GM21360 (cell line): ENCODE data around the gene RAB44.
"Not testable (repeated sequence)": the region's sequence is repeated elsewhere in the genome, so short reads cannot be mapped to it uniquely, and the experiment has no call there.

Experiments used
- ATAC-seq: cut with Tn5 transposase; IDR thresholded peaks from one replicate; pipeline ENCODE4 v1.9.1; 2021; ENCODE audit warnings: mild to moderate bottlenecking, moderate library complexity; ENCODE audit not compliant: unreplicated experiment

The RAB44 gene

DNA sequence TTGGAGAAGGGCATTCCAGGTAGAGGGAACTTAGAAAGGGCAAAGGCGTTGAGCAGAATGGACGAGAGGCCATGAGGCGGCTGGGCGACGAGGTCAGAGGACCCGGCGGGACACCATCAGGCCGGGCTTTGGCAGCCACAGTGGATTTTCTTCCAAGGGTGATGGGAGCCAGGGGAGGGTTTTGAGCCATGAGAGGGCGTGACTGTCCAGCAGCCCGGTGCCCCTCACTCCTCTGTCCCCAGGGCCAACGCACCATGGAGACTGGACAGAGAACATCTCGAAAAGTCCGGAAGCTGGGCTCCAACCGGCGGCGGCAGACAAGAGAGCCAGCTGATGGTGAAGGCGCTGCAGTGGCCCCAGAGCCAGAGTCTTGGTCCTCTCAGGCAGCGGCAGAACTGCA lies 6.4 kb downstream of the RAB44 start:
- ATAC-seq = no peak

GRCh38 chr6:36704961-36705577 lies 7.4 kb downstream of the RAB44 start:
- not testable (repeated sequence) for ATAC-seq

DNA sequence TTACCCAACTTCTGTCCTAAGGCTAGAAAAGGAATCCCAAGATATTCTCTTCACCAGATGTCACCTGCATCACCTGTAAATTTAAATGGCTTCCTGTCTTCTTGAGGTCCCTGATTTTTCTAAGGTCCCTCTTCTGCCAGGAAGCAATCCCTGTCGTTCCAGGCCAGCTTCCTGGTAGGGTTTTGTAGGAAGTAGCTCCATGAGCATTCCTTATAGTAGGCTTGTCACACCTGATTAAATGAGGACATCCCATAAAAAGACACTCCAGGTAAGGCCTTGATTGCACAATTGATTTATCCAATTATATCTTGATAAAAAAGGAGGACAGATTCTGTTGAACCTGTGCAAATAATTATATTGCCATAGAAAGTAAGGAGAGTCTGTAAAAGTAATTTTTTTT lies 8.7 kb downstream of the RAB44 start:
- no peak for ATAC-seq

DNA sequence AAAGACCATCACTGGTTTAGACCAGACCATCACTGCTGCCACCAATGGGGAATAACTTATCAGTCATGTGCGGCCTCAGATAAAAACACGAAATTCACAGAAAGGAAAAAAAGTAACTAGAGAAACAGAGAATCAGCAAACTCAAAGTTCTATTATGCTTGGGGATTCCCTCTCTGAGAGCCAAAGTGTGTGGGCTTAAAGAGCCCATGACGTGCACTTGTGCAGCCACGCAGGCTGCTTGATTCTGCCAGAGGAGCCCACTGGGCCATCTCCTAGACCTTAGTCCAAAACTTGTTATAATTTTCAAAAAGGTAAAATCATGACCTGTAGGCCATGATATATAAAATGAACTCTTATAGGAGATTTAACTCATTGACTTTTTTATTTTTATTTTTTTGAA lies 15.2 kb downstream of the RAB44 start:
- ATAC-seq = no peak

DNA sequence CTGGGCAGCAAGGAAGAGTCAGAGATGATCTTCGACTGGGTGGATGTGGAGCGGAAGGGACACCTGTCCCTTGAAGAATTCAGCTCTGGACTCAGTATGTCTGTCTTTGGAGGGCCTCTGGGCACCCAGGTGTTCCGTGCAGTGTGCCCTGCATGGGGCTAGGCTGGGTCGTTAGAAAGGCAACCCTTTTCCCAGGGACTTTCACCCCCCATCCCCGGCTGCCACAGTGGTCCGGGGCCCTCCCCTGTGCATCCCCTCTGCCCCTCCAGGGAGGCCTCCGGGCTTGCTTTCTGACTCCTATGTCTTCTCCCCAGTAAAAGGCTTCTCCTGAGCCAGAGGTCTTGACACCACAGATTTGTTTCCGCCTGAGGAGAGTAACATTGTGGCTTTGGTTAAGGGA lies 16.2 kb downstream of the RAB44 start:
- no peak for ATAC-seq

DNA sequence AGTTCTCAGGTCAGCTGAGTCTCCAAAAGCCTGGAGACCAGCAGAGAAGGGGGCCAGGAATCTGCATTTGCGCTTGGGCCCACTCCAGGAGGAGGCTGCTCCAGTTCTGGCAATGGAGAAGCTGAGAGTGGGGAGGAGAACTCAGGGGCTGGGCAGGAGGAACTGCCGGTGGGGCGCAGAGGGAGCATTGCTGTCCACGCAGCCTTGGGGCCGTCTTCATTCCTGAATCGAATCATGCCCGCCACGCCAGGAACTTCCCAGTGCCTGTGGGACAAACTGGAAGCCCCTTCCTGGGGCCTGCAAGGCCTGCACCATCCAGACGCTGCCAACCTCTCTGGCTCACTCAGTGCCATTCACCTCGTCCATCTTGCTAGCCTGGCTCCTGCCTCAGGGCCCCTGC lies 16.9 kb downstream of the RAB44 start:
- no peak for ATAC-seq

- ATAC-seq = no peak
Observed at GRCh38 chr6:36715469-36715868, 17.8 kb downstream of the RAB44 start.

DNA sequence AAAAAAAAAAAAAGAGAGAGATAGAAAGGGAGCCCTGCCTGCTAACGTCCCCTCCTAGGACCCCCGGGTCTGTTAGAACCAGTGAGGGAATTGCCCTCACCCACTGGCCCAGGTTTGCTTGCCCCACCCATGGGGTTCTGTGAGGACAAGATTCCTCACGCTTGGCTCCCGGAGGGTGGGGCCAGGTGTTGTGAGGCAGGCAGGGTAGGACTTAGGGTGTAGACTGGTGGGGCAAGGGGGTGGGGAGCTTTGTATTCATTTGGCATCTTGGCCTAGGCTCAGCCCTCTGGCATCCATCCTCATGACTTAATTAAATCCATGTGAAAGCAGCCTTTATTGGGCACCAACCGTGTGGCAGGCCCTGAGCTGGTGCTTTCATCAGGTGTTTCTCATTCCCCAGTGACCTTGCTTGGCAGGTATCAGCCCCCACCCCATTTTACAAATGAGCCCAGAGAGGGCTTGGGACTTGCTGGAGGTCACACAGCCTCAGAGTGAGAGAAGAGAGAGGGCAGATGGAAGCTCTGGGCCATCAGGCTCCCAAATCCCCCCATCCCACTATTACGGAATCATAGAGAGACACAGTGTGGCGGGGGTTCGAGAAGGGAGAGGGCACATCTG lies 19.0 kb downstream of the RAB44 start:
- ATAC-seq = no peak

DNA sequence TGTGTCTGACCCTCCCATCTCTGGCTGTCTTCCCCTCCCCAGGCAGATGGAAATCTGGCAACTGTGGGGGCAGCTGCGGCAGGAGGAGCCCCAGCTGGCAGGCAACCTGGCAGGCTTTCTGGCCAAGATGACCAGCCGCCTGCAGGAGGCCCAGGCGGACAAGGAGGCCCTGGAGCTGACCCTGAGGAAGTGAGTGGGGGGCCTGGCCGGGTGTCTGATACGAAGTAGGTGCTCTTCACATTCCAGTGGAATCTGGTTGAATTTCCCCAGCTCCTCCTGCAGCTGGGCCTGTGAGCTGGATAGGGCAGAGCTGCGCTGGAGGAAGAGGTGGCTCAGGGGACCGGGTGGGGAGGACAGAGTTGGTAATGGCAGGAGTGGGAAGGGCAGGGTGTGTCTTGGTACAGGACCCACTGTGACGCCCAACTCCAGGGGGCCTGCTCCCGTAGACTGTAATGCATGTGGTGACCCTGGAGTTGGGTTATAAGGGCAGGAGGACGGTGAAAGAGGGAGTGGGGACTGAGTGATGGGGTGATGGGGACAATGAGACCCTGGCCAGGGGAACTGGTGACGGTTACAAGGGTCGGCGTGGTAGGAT lies 19.7 kb downstream of the RAB44 start:
- ATAC-seq = no peak

- no peak for ATAC-seq
Observed at GRCh38 chr6:36717871-36718540, 20.4 kb downstream of the RAB44 start.

DNA sequence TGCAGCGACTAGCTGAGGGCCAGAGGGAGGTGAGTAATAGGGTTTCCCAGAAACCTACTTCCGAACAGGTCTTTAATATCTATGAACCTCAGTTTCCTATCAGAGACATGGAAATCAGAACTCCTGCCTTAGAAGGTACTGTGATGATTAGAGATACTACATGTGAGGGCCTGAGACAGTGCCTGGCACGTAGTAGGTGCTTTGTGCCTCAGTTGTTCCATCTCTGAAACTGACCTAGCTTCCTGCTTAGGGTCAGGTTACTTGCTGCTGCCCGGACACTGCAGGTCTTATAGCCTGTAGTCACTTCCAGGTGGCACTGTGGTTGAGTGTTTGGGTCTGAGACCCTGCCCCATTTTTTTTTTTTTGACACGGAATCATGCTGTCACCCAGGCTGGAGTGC lies 20.9 kb downstream of the RAB44 start:
- no peak for ATAC-seq

DNA sequence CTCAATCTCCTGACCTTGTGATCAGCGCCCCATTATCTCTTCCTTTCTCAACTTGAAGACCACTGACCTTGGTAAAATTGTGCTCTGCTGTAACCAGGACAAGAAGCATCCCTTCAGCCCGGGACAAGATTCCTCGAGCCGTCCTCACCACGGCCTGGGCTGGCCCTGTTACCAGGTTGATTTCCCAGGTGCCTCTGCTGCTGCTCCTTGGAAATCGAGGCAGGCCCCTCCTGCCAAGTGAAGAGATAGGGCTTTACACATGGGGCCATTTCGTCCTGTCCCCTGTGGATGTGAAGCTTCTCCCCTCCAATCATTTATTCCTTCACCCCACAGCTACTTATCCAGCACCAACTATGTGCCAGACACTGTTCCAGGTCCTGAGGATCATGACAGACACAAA lies 21.5 kb downstream of the RAB44 start:
- ATAC-seq = no peak

DNA sequence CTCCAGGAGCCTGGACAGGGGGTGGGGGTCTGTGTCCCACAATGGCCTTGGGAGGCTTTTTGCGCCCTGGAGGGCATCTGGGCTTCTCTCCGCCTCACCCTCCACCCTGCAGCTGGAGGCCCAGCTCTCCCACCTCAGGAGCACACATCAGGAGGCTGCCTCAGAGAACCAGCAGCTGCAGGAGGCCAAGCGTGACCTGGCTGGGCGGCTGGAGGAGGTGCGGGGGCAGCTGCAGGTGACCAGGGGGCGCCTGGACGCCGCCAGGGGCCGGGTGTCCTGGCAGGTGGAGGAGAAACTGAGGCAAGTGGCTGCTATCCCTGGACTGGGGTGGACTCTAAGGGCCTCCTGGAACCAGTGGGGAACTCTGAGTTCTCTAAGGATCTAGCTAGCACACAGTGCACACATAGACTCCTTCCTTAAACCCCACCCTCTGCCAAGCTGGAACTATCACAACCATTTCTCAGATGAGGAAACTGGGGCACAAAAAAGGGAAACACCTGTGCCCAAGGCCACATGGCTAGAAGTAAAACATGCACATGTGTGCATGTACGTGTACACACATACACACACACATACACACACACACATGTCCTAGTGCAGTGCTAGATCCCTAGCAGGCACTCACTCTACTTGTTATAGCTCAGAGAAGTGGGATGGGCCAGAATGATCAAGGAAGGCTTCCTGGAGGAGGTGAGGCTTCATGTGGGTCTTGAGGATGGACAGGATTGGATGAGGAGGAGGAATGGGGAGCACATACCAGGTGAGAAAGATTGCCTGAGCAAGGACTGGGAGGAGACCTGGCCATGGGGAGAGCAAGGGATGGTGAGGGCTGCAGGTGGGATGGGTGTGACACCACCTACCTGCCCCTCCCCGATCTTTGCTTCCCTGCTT lies 22.9 kb downstream of the RAB44 start:
- ATAC-seq = no peak

- ATAC-seq = no peak
Observed at GRCh38 chr6:36721369-36722140, 23.9 kb downstream of the RAB44 start.

DNA sequence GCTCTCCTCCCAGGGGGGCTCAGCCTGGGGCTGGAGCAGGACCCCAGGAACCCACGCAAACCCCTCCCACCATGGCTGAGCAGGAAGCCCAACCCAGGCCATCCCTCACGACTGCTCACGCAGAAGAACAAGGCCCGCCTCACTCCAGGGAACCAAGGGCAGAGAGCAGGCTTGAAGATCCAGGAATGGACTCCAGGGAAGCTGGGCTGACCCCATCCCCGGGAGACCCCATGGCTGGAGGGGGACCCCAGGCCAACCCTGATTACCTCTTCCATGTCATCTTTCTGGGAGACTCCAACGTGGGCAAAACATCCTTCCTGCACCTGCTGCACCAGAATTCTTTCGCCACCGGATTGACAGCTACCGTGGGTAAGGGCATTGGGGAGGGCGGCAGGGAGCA lies 24.7 kb downstream of the RAB44 start:
- ATAC-seq = no peak

GRCh38 chr6:36722879-36723278 lies 25.3 kb downstream of the RAB44 start:
- ATAC-seq = no peak

GRCh38 chr6:36723992-36724391 lies 26.4 kb downstream of the RAB44 start:
- not testable (repeated sequence) for ATAC-seq

GRCh38 chr6:36724514-36725390 lies 27.1 kb downstream of the RAB44 start:
- no peak for ATAC-seq

DNA sequence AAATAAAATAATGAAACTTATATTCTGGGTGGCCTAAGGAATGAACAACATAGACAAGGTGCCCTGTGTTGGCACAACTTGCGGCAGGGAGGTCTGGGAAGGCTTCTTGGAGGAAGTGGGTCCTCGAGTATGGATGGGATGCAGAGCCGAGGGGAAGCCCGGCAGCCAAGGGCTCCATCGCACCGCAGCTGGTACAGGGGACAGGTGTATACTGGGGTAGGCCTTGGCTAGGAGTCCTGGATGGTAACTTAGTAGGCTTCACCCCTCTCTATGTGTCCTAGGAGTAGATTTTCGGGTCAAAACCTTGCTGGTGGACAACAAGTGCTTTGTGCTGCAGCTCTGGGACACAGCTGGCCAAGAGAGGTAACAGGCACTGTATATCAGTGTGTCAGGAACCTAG lies 28.0 kb downstream of the RAB44 start:
- ATAC-seq = no peak
